ENCODE data around the gene ZXDC.

GRCh38 chr3:126487151-126487771, 11.6 kb upstream of the ZXDC start:
- TF ChIP-seq EZH2 (IDR thresholded peaks at IDR 0.05) (no peak), POLR2AphosphoS5 (IDR thresholded peaks at IDR 0.05; ENCODE audit: borderline replicate concordance, low read depth, low read length) (no peak)

All from SK-N-MC (cell line).